SK-N-SH (cell line): ENCODE results near the gene MYO19. TPM values are rescaled to one million over a fixed set of nuclear protein-coding genes. Genes with fewer than 3 reads are reported as not detected.
A peak's percentile ranks its signal among the peaks of the same experiment; 100 is the strongest.

ENCODE experiments used
- CTCF ChIA-PET: fragments of 300-600, 350-600 bp; formaldehyde crosslinking; extraction: SDS; loops from one replicate; lab custom pipeline; 2021; lab: Yijun Ruan, JAX
- POLR2A ChIA-PET: fragments of 350-600 bp; sonication (Branson Sonifier 250); formaldehyde crosslinking; extraction: SDS; loops from one replicate; lab custom pipeline; 2020; ENCODE audit warnings: antibody characterized with exemption, inconsistent platforms; lab: Yijun Ruan, JAX
- DNase-seq: peaks from one replicate; pipeline ENCODE4 v3.0.0; 2012
- H2AFZ ChIP-seq: fragments of 200-600 bp; sonication (generic); 2 replicates; pipeline ENCODE4 v1.8.1; 2016; ENCODE audit warnings: antibody characterized with exemption, mild to moderate bottlenecking, low read depth
- H3F3A ChIP-seq: fragments of 200-600 bp; sonication (generic); replicated peaks from 2 replicates; pipeline ENCODE3; 2016; ENCODE audit warnings: antibody characterized with exemption, mild to moderate bottlenecking; ENCODE audit not compliant: insufficient read depth
- H3K27ac ChIP-seq, 2 experiments: fragments of 200-500 bp in 1 of 2; fragments of 200-600 bp in 1 of 2; sonication (Bioruptor generic) in 1 of 2; sonication (generic), shearing (Covaris generic) in 1 of 2; 2 replicates each; pipeline versions ENCODE4 v1.5.1 to v1.6.1; 2014 to 2016; ENCODE audit warnings: low read depth in 2 of 2, inconsistent platforms in 1 of 2, low read length in 1 of 2, mild to moderate bottlenecking in 1 of 2, mixed read lengths in 1 of 2
- H3K27me3 ChIP-seq: fragments of 200-600 bp; sonication (generic), shearing (Covaris generic); 2 replicates; pipeline ENCODE4 v1.6.1; 2016; ENCODE audit warnings: mixed run types; ENCODE audit not compliant: insufficient read depth
- H3K36me3 ChIP-seq, 2 experiments: fragments of 200-500 bp in 1 of 2; fragments of 200-600 bp in 1 of 2; sonication (Bioruptor generic) in 1 of 2; sonication (generic) in 1 of 2; replicated peaks in 1 of 2; 2 replicates each; pipeline versions ENCODE3 to v1.5.1; 2014 to 2016; ENCODE audit warnings: low read length in 1 of 2, mild to moderate bottlenecking in 1 of 2; ENCODE audit not compliant: insufficient read depth in 2 of 2, control insufficient read depth in 1 of 2
- H3K4me1 ChIP-seq, 2 experiments: fragments of 200-500 bp in 1 of 2; fragments of 200-600 bp in 1 of 2; sonication (Bioruptor generic) in 1 of 2; sonication (generic), shearing (Covaris generic) in 1 of 2; 2 replicates each; pipeline versions ENCODE4 v1.5.1 to v1.6.1; 2014 to 2016; ENCODE audit warnings: low read depth in 1 of 2, low read length in 1 of 2, mixed run types in 1 of 2; ENCODE audit not compliant: insufficient read depth in 2 of 2, control insufficient read depth in 1 of 2
- H3K4me2 ChIP-seq: fragments of 200-600 bp; sonication (generic), shearing (Covaris generic); 2 replicates; pipeline ENCODE4 v1.6.1; 2017; ENCODE audit warnings: mixed run types
- H3K4me3 ChIP-seq, 2 experiments: fragments of 200-500 bp in 1 of 2; fragments of 200-600 bp in 1 of 2; sonication (Bioruptor generic) in 1 of 2; sonication (generic), shearing (Covaris generic) in 1 of 2; 2 replicates each; pipeline versions ENCODE4 v1.5.1 to v1.8.1; 2014 to 2016; ENCODE audit warnings: low read depth in 2 of 2, inconsistent platforms in 1 of 2, low read length in 1 of 2, mild to moderate bottlenecking in 1 of 2, mixed read lengths in 1 of 2, moderate library complexity in 1 of 2
- H3K79me2 ChIP-seq: fragments of 200-600 bp; sonication (generic); 2 replicates; pipeline ENCODE4 v1.8.1; 2017; ENCODE audit warnings: mild to moderate bottlenecking; ENCODE audit not compliant: insufficient read depth
- H3K9ac ChIP-seq: fragments of 200-600 bp; sonication (generic); 2 replicates; pipeline ENCODE4 v1.6.1; 2017; ENCODE audit warnings: mixed run types
- H3K9me2 ChIP-seq: fragments of 200-600 bp; sonication (generic); 2 replicates; pipeline ENCODE4 v1.6.1; 2017; ENCODE audit warnings: mixed run types
- H3K9me3 ChIP-seq: fragments of 200-600 bp; sonication (generic); 2 replicates; pipeline ENCODE4 v1.6.1; 2017; ENCODE audit warnings: mixed run types, mild to moderate bottlenecking, moderate library complexity
- H4K20me1 ChIP-seq: fragments of 200-600 bp; sonication (generic); 2 replicates; pipeline ENCODE4 v1.6.1; 2017; ENCODE audit warnings: mild to moderate bottlenecking, mixed run types; ENCODE audit not compliant: insufficient read depth
- EP300 ChIP-seq, 2 experiments: IDR thresholded peaks; 2 replicates each; pipeline versions ENCODE4 v1.4.0 to v1.6.1; 2012; ENCODE audit warnings: borderline replicate concordance in 1 of 2, low read depth in 1 of 2, low read length in 1 of 2
- FOSL2 ChIP-seq: IDR thresholded peaks from 2 replicates; pipeline ENCODE4 v1.4.0; 2012; ENCODE audit warnings: low read depth, mild to moderate bottlenecking, moderate library complexity, borderline replicate concordance
- FOXJ3 ChIP-seq: sonication (generic); formaldehyde crosslinking; IDR thresholded peaks from 2 replicates; pipeline ENCODE4 v1.5.1; 2020; ENCODE audit warnings: mild to moderate bottlenecking, missing genetic modification reagents
- FOXM1 ChIP-seq: IDR thresholded peaks from 2 replicates; pipeline ENCODE4 v1.4.0; 2012; ENCODE audit warnings: low read depth, mild to moderate bottlenecking
- GATA2 ChIP-seq: sonication (generic); formaldehyde crosslinking; IDR thresholded peaks from 2 replicates; pipeline ENCODE4 v1.5.0; 2020; ENCODE audit warnings: mild to moderate bottlenecking, missing genetic modification reagents
- JUND ChIP-seq: IDR thresholded peaks from 2 replicates; pipeline ENCODE4 v1.4.0; 2012
- MEF2A ChIP-seq: IDR thresholded peaks from 2 replicates; pipeline ENCODE4 v1.4.0; 2012; ENCODE audit warnings: low read depth, borderline replicate concordance
- NFIC ChIP-seq: IDR thresholded peaks from 2 replicates; pipeline ENCODE4 v1.4.0; 2012; ENCODE audit warnings: borderline replicate concordance
- NRF1 ChIP-seq: IDR thresholded peaks from 2 replicates; pipeline ENCODE4 v1.6.1; 2012; ENCODE audit warnings: low read depth, mild to moderate bottlenecking, low read length
- POLR2AphosphoS5 ChIP-seq: IDR thresholded peaks from 2 replicates; pipeline ENCODE4 v1.6.1; 2012; ENCODE audit warnings: low read depth, low read length
- RAD21 ChIP-seq: IDR thresholded peaks from 2 replicates; pipeline ENCODE4 v1.6.1; 2012; ENCODE audit warnings: mild to moderate bottlenecking, low read length
- RCOR1 ChIP-seq: fragments of 150-350 bp; IDR thresholded peaks from 2 replicates; pipeline ENCODE4 v1.6.1; 2017; ENCODE audit warnings: antibody characterized with exemption, low read length
- RXRA ChIP-seq: IDR thresholded peaks from 2 replicates; pipeline ENCODE4 v1.4.0; 2012; ENCODE audit warnings: low read depth, mild to moderate bottlenecking, borderline replicate concordance
- SIN3A ChIP-seq: IDR thresholded peaks from 2 replicates; pipeline ENCODE4 v1.6.1; 2012; ENCODE audit warnings: low read depth, mild to moderate bottlenecking, low read length, moderate library complexity, borderline replicate concordance
- TAF1 ChIP-seq: IDR thresholded peaks from 2 replicates; pipeline ENCODE4 v1.6.1; 2012; ENCODE audit warnings: low read depth, mild to moderate bottlenecking, low read length, moderate library complexity, borderline replicate concordance
- TCF12 ChIP-seq: IDR thresholded peaks from 2 replicates; pipeline ENCODE4 v1.4.0; 2012
- YY1 ChIP-seq: IDR thresholded peaks from 2 replicates; pipeline ENCODE4 v1.4.0; 2012; ENCODE audit warnings: low read depth, mild to moderate bottlenecking
- WGBS: methylation state at CpG from one replicate; pipeline ENCODE4 v1.1.6; 2017; ENCODE audit warnings: low lambda C conversion rate; 5-methylcytosine and 5-hydroxymethylcytosine counted together
- polyA plus RNA-seq, 3 experiments: library from polyadenylated mRNA; depleted of rRNA; stranded (reverse); fragments of >200 nt; gene quantifications; 2 replicates each; pipeline ENCODE4 v1.2.3, GENCODE V29; 2012
- TF ChIP-seq, protein P1 (sequence below): IDR thresholded peaks from 2 replicates; pipeline ENCODE4; 2012
- TF ChIP-seq, protein P2 (sequence below): IDR thresholded peaks from 2 replicates; pipeline ENCODE4 v1.4.0; 2012; ENCODE audit warnings: low read depth, borderline replicate concordance
- TF ChIP-seq, protein P3 (sequence below): IDR thresholded peaks from 2 replicates; pipeline ENCODE4 v1.4.0; 2012; ENCODE audit warnings: low read depth, borderline replicate concordance
- TF ChIP-seq, protein P4 (sequence below): IDR thresholded peaks from 2 replicates; pipeline ENCODE4 v1.6.1; 2012; ENCODE audit warnings: mild to moderate bottlenecking, low read depth, low read length, moderate library complexity
- TF ChIP-seq, protein P5 (sequence below): fragments of 150-350 bp; IDR thresholded peaks from 2 replicates; pipeline ENCODE4 v1.6.1; 2016; ENCODE audit warnings: mild to moderate bottlenecking, low read depth, low read length

MYO19 gene
- polyA plus RNA-seq, 1 of the 3 experiments (the other 2 are of a cell fraction): 61.6 TPM

DNA sequence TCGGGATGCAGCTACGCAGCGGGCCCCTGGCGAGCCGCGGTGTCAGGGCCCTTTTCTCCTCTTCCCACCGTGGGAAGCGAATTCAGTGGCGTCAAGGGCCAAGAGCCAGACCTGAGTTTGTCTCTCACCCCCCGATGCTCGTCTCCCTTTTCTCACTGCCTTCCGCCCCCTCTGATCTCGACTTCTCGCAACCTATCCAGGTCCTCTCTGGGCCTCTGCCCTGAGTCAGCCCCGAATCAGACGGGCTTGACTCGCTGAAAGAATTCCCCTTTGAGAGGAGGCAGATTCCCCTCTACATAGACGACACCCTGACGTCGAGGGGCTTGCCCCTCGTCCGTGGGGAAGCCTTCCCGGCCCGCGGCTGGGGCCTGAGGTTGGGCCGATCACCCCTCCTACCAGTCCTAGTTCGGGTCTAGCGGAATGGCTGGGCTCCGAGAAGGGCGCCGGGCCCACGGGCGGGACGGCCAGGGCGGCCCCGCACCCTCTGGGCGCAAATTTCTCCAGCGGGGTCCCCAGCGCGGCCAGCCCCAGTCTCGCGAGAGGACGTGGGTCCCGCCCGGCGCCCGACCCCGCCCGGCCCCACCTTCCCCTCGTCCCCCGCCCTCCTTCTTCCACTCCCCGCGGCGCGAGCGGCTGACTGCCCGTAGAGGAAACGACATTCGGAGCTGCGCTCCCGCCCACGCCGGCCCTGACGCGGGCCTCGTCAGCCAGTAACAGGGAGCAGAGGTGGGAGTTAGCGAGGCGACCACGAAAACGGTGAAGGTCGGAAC is 9.8 kb upstream of the MYO19 start, which contains the start of gene GGNBP2 (continued):
- TF ChIP-seq FOSL2 (no peak), RCOR1 (peak; percentile 19; the same call in 1 of the 2 replicates), EP300 (IDR thresholded peaks at IDR 0.05; ENCODE audit: borderline replicate concordance in 1 of 2, low read depth in 1 of 2, low read length in 1 of 2) (no peak), RAD21 (no peak), FOXM1 (no peak), SIN3A (peak; percentile 82; the same call in 1 of the 2 replicates), TCF12 (no peak), NRF1 (no peak), FOXJ3 (CRISPR knock-in tag) (no peak)
- TF ChIP-seq, protein P1, sequence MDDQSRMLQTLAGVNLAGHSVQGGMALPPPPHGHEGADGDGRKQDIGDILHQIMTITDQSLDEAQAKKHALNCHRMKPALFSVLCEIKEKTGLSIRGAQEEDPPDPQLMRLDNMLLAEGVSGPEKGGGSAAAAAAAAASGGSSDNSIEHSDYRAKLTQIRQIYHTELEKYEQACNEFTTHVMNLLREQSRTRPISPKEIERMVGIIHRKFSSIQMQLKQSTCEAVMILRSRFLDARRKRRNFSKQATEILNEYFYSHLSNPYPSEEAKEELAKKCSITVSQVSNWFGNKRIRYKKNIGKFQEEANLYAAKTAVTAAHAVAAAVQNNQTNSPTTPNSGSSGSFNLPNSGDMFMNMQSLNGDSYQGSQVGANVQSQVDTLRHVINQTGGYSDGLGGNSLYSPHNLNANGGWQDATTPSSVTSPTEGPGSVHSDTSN: no peak
- TF ChIP-seq, protein P2, sequence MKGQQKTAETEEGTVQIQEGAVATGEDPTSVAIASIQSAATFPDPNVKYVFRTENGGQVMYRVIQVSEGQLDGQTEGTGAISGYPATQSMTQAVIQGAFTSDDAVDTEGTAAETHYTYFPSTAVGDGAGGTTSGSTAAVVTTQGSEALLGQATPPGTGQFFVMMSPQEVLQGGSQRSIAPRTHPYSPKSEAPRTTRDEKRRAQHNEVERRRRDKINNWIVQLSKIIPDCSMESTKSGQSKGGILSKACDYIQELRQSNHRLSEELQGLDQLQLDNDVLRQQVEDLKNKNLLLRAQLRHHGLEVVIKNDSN: no peak

DNA sequence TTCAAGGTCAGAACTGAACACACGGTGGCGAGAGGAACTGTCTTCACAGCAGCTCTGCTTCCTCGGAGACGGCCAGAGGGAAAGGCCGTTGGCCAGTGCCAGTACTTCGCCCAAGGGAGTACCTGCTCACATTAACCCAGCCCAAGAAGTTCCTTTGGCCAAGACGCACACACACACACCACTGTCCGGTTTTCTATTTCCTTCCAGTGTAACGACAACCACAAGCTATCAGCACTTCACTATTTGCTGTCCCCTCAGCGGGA is 9.3 kb upstream of the MYO19 start:
- no peak for DNase-seq
- Histone ChIP-seq H2AFZ (peak overlapping the region; percentile 97; the same call in 1 of the 2 replicates), H3K36me3 (peaks cover 11 to 16% of the 10 kb centered on the region in 2 experiments), H3K27ac (peak overlapping the region; percentile 94 to 97), H3K9me2 (no peaks in the 10 kb centered on the region), H4K20me1 (peaks cover 31% of the 10 kb centered on the region), H3K4me3 (peak overlapping the region; percentile 81 to 98), H3K9ac (peak overlapping the region; percentile 100), H3K9me3 (no peaks in the 10 kb centered on the region), H3F3A (peaks cover 24% of the 10 kb centered on the region), H3K4me2 (peak overlapping the region; percentile 96), H3K4me1 (peaks cover 4 to 9% of the 10 kb centered on the region in 2 experiments; a peak in 2 of 4 replicates), H3K79me2 (peaks cover 72% of the 10 kb centered on the region), H3K27me3 (no peaks in the 10 kb centered on the region)
- ChIA-PET POLR2A (interaction anchor here (0.6 to 4.8 kb wide), 3 partner anchors 9 to 863 kb away, joined by 3 to 37 read pairs (median 3); partner anchors contain the start of genes ACACA, MYO19, PIGW and TADA2A), CTCF (interaction anchor here (2.9 kb wide), 1 partner anchor 10 kb away, joined by 13 read pairs; the partner anchor contains the start of genes MYO19 and PIGW)
- WGBS: 2% methylated on average over 10 of the region's 10 CpGs
- TF ChIP-seq GATA2 (CRISPR knock-in tag): no peak
- TF ChIP-seq RXRA: no peak
- TF ChIP-seq, protein P3, sequence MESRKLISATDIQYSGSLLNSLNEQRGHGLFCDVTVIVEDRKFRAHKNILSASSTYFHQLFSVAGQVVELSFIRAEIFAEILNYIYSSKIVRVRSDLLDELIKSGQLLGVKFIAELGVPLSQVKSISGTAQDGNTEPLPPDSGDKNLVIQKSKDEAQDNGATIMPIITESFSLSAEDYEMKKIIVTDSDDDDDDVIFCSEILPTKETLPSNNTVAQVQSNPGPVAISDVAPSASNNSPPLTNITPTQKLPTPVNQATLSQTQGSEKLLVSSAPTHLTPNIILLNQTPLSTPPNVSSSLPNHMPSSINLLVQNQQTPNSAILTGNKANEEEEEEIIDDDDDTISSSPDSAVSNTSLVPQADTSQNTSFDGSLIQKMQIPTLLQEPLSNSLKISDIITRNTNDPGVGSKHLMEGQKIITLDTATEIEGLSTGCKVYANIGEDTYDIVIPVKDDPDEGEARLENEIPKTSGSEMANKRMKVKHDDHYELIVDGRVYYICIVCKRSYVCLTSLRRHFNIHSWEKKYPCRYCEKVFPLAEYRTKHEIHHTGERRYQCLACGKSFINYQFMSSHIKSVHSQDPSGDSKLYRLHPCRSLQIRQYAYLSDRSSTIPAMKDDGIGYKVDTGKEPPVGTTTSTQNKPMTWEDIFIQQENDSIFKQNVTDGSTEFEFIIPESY: no peak
- no peak for TF ChIP-seq NRF1
- TF ChIP-seq JUND: no peak
- TF ChIP-seq, protein P2: no peak
- TF ChIP-seq, protein P4, sequence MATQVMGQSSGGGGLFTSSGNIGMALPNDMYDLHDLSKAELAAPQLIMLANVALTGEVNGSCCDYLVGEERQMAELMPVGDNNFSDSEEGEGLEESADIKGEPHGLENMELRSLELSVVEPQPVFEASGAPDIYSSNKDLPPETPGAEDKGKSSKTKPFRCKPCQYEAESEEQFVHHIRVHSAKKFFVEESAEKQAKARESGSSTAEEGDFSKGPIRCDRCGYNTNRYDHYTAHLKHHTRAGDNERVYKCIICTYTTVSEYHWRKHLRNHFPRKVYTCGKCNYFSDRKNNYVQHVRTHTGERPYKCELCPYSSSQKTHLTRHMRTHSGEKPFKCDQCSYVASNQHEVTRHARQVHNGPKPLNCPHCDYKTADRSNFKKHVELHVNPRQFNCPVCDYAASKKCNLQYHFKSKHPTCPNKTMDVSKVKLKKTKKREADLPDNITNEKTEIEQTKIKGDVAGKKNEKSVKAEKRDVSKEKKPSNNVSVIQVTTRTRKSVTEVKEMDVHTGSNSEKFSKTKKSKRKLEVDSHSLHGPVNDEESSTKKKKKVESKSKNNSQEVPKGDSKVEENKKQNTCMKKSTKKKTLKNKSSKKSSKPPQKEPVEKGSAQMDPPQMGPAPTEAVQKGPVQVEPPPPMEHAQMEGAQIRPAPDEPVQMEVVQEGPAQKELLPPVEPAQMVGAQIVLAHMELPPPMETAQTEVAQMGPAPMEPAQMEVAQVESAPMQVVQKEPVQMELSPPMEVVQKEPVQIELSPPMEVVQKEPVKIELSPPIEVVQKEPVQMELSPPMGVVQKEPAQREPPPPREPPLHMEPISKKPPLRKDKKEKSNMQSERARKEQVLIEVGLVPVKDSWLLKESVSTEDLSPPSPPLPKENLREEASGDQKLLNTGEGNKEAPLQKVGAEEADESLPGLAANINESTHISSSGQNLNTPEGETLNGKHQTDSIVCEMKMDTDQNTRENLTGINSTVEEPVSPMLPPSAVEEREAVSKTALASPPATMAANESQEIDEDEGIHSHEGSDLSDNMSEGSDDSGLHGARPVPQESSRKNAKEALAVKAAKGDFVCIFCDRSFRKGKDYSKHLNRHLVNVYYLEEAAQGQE: no peak
- no peak for TF ChIP-seq NFIC
- TF ChIP-seq, protein P5, sequence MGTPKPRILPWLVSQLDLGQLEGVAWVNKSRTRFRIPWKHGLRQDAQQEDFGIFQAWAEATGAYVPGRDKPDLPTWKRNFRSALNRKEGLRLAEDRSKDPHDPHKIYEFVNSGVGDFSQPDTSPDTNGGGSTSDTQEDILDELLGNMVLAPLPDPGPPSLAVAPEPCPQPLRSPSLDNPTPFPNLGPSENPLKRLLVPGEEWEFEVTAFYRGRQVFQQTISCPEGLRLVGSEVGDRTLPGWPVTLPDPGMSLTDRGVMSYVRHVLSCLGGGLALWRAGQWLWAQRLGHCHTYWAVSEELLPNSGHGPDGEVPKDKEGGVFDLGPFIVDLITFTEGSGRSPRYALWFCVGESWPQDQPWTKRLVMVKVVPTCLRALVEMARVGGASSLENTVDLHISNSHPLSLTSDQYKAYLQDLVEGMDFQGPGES: no peak
- no peak for TF ChIP-seq RCOR1
- no peak for TF ChIP-seq POLR2AphosphoS5
- TF ChIP-seq TAF1: no peak
- no peak for TF ChIP-seq YY1
- TF ChIP-seq MEF2A: no peak
